GM12892 (cell line): ENCODE measurements around the gene GRID1.

ENCODE experiments used
- POLR2A ChIP-seq: IDR thresholded peaks from 2 replicates; pipeline ENCODE4 v1.6.1; 2011; ENCODE audit warnings: low read depth, low read length, control low read depth
- POLR2AphosphoS5 ChIP-seq: IDR thresholded peaks from 2 replicates; pipeline ENCODE4 v1.6.1; 2011; ENCODE audit warnings: low read depth, low read length, control low read depth

DNA sequence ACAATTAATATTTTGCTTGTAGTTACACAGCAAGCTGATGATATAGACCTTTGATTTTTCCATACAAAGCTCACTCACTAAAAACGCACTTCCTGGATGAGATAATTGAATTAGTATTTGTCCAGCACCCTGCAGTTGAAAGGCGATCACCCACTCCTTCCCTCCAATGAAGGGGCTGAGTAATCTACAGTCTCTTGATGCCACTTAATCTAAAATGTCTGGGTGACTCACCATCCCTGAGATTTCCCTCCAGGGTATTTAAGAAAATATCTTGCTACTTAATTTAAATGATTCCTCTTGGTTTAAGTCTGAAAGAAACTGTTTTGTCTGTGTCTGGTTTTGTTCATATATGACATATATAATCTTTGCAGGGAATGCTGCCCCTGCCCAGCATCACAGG lies 515.3 kb downstream of the GRID1 start:
- TF ChIP-seq POLR2A (no peak), POLR2AphosphoS5 (no peak)
